ENCODE measurements around the gene TTC39B. TPM values are rescaled to one million over a fixed set of nuclear protein-coding genes. Genes with fewer than 3 reads are reported as not detected.

TTC39B gene
- total RNA-seq, 1 donor from 2014 or later = 8.7 TPM

- Histone ChIP-seq H3K4me3 (ENCODE audit: low read depth, low read length) (no peak overlapping the region), H3K27me3 (ENCODE audit: control insufficient read depth, insufficient read depth, low read length) (no peaks in the 10 kb centered on the region), H3K36me3 (ENCODE audit: control insufficient read depth, insufficient read depth, low read length) (no peaks in the 10 kb centered on the region)
- FAIRE-seq (no peak), DNase-seq (ENCODE audit: low read depth) (peak; percentile 63)
- TF ChIP-seq CTCF (IDR thresholded peaks at IDR 0.05; ENCODE audit: insufficient read depth, low read length, severe bottlenecking) = peak; percentile 74
These were observed 164.0 kb downstream of the TTC39B start for GRCh38 chr9:15142878-15143534.

- no peak for FAIRE-seq
- no peaks in the 10 kb centered on the region for H3K36me3 ChIP-seq (ENCODE audit: control insufficient read depth, insufficient read depth, low read length)
These were observed 167.0 kb downstream of the TTC39B start for GRCh38 chr9:15140051-15140450.

GRCh38 chr9:15139469-15139868 lies 167.5 kb downstream of the TTC39B start:
- no peak for TF ChIP-seq CTCF (IDR thresholded peaks at IDR 0.05; ENCODE audit: insufficient read depth, low read length, severe bottlenecking)

More at GRCh38 chr9:15140051-15140450, 167.0 kb downstream of the TTC39B start:
- Histone ChIP-seq H3K27me3 (ENCODE audit: control insufficient read depth, insufficient read depth, low read length) (no peaks in the 10 kb centered on the region), H3K4me3 (ENCODE audit: low read depth, low read length) (no peak overlapping the region)
- no peak for DNase-seq (ENCODE audit: low read depth)
- no peak for TF ChIP-seq CTCF (IDR thresholded peaks at IDR 0.05; ENCODE audit: insufficient read depth, low read length, severe bottlenecking)

GRCh38 chr9:15138357-15138686 lies 168.7 kb downstream of the TTC39B start:
- TF ChIP-seq CTCF (IDR thresholded peaks at IDR 0.05; ENCODE audit: insufficient read depth, low read length, severe bottlenecking) = no peak
- no peak for DNase-seq (ENCODE audit: low read depth)
- H3K4me3 ChIP-seq (ENCODE audit: low read depth, low read length) = no peak overlapping the region
- FAIRE-seq = no peak
- no peaks in the 10 kb centered on the region for H3K27me3 ChIP-seq (ENCODE audit: control insufficient read depth, insufficient read depth, low read length)
- no peaks in the 10 kb centered on the region for H3K36me3 ChIP-seq (ENCODE audit: control insufficient read depth, insufficient read depth, low read length)

More at GRCh38 chr9:15139469-15139868, 167.5 kb downstream of the TTC39B start:
- Histone ChIP-seq H3K4me3 (ENCODE audit: low read depth, low read length) (no peak overlapping the region), H3K36me3 (ENCODE audit: control insufficient read depth, insufficient read depth, low read length) (no peaks in the 10 kb centered on the region), H3K27me3 (ENCODE audit: control insufficient read depth, insufficient read depth, low read length) (no peaks in the 10 kb centered on the region)
- DNase-seq (ENCODE audit: low read depth) = no peak
- no peak for FAIRE-seq

- H3K36me3 ChIP-seq (ENCODE audit: control insufficient read depth, insufficient read depth, low read length) = no peaks in the 10 kb centered on the region
- FAIRE-seq (no peak), DNase-seq (ENCODE audit: low read depth) (no peak)
- H3K27me3 ChIP-seq (ENCODE audit: control insufficient read depth, insufficient read depth, low read length) = no peaks in the 10 kb centered on the region
- no peak for TF ChIP-seq CTCF (IDR thresholded peaks at IDR 0.05; ENCODE audit: insufficient read depth, low read length, severe bottlenecking)
- H3K4me3 ChIP-seq (ENCODE audit: low read depth, low read length) = no peak overlapping the region
These were observed 169.2 kb downstream of the TTC39B start for GRCh38 chr9:15137658-15138356.

Data from bronchial epithelial cell (primary cell).